ENCODE measurements around the gene ABCC5.

DNA sequence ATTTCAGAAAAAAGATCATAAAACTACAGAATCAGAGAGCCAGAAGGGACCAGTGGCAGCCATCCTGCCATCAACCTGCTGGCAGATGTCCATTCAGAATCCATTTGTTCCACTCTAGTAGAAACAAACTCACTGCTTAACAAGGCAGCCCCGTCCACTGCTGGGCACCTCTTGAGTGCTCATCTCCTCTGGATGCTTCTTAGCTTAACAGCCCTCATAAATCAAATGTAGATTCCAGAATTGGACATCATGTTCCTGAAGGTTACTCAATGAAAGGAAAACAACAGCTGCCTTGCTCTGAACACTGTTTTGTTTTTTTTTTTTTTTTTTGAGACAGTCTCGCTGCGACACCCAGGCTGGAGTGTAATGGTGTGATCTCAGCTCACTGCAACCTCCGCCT lies 37.3 kb downstream of the ABCC5 start:
- TF ChIP-seq, protein P1, sequence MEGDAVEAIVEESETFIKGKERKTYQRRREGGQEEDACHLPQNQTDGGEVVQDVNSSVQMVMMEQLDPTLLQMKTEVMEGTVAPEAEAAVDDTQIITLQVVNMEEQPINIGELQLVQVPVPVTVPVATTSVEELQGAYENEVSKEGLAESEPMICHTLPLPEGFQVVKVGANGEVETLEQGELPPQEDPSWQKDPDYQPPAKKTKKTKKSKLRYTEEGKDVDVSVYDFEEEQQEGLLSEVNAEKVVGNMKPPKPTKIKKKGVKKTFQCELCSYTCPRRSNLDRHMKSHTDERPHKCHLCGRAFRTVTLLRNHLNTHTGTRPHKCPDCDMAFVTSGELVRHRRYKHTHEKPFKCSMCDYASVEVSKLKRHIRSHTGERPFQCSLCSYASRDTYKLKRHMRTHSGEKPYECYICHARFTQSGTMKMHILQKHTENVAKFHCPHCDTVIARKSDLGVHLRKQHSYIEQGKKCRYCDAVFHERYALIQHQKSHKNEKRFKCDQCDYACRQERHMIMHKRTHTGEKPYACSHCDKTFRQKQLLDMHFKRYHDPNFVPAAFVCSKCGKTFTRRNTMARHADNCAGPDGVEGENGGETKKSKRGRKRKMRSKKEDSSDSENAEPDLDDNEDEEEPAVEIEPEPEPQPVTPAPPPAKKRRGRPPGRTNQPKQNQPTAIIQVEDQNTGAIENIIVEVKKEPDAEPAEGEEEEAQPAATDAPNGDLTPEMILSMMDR (IDR thresholded peaks at IDR 0.05; ENCODE audit: borderline replicate concordance, extremely low read depth, low read length, poor library complexity, severe bottlenecking), result no peak
- TF ChIP-seq EZH2 (IDR thresholded peaks at IDR 0.05; ENCODE audit: borderline replicate concordance, low read depth, low read length, severe bottlenecking), result no peak

All from DND-41 (cell line).